Parathyroid adenoma (tissue), 2 donors: ENCODE measurements around the gene SIX3.

ENCODE experiments used
- H2AFZ ChIP-seq: fragments of 300-600 bp; sonication (generic); one replicate; pipeline ENCODE4 v1.7.0; 2017; ENCODE audit warnings: antibody characterized with exemption, mild to moderate bottlenecking
- H3K27ac ChIP-seq: fragments of 300-600 bp; sonication (generic); one replicate; pipeline ENCODE4 v1.7.0; 2017
- H3K27me3 ChIP-seq: fragments of 300-600 bp; sonication (generic); one replicate; pipeline ENCODE4 v1.7.0; 2017; ENCODE audit warnings: low read length; ENCODE audit not compliant: control insufficient read depth, insufficient read depth
- H3K36me3 ChIP-seq: fragments of 300-600 bp; sonication (generic); one replicate; pipeline ENCODE4 v1.7.0; 2017; ENCODE audit warnings: low read length; ENCODE audit not compliant: control insufficient read depth, insufficient read depth
- H3K4me1 ChIP-seq: fragments of 300-600 bp; sonication (generic); one replicate; pipeline ENCODE4 v1.7.0; 2017; ENCODE audit warnings: control low read depth
- H3K4me2 ChIP-seq: fragments of 300-600 bp; sonication (generic); one replicate; pipeline ENCODE4 v1.7.0; 2017; ENCODE audit warnings: low read length
- H3K4me3 ChIP-seq: fragments of 300-600 bp; sonication (generic); one replicate; pipeline ENCODE4 v1.7.0; 2017; ENCODE audit warnings: low read depth, low read length
- H3K79me2 ChIP-seq: fragments of 300-600 bp; sonication (generic); one replicate; pipeline ENCODE4 v1.7.0; 2017; ENCODE audit warnings: control low read depth
- H3K9ac ChIP-seq: fragments of 300-600 bp; sonication (generic); one replicate; pipeline ENCODE4 v1.7.0; 2017; ENCODE audit warnings: mild to moderate bottlenecking
- H3K9me3 ChIP-seq: fragments of 300-600 bp; sonication (generic); one replicate; pipeline ENCODE4 v1.7.0; 2017; ENCODE audit warnings: low read length; ENCODE audit not compliant: control insufficient read depth
- CTCF ChIP-seq: fragments of 300-600 bp; sonication (generic); IDR thresholded peaks from one replicate; pipeline ENCODE4 v1.7.0; 2017; ENCODE audit warnings: antibody characterized with exemption, mild to moderate bottlenecking
- donor health status: primary hyperparathyroidism.

SIX3 gene

DNA sequence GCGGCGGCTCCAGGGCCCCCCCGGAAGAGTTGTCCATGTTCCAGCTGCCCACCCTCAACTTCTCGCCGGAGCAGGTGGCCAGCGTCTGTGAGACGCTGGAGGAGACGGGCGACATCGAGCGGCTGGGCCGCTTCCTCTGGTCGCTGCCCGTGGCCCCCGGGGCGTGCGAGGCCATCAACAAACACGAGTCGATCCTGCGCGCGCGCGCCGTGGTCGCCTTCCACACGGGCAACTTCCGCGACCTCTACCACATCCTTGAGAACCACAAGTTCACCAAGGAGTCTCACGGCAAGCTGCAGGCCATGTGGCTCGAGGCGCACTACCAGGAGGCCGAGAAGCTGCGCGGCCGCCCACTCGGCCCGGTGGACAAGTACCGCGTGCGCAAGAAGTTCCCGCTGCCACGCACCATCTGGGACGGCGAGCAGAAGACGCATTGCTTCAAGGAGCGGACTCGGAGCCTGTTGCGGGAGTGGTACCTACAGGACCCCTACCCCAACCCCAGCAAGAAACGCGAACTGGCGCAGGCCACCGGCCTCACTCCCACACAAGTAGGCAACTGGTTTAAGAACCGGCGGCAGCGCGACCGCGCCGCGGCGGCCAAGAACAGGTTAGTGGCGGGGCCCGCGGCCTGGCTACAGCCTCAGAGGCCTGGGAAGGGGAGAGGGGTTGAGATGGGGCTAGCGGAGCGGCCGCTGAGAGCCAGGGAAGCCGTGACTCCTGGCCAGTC, 965 bp downstream of the SIX3 start:
- no peak for TF ChIP-seq CTCF
- no peaks in the 10 kb centered on the region for H3K79me2 ChIP-seq
- H2AFZ ChIP-seq, result peak overlapping the region; percentile 39
- H3K4me2 ChIP-seq, result peak overlapping the region; percentile 44
- H3K36me3 ChIP-seq, result no peaks in the 10 kb centered on the region
- H3K27me3 ChIP-seq, result peaks cover 25% of the 10 kb centered on the region
- no peaks in the 10 kb centered on the region for H3K9me3 ChIP-seq
- H3K9ac ChIP-seq, result no peak overlapping the region
- no peak overlapping the region for H3K27ac ChIP-seq
- H3K4me1 ChIP-seq, result peaks cover 3% of the 10 kb centered on the region
- peak overlapping the region; percentile 11 for H3K4me3 ChIP-seq

DNA sequence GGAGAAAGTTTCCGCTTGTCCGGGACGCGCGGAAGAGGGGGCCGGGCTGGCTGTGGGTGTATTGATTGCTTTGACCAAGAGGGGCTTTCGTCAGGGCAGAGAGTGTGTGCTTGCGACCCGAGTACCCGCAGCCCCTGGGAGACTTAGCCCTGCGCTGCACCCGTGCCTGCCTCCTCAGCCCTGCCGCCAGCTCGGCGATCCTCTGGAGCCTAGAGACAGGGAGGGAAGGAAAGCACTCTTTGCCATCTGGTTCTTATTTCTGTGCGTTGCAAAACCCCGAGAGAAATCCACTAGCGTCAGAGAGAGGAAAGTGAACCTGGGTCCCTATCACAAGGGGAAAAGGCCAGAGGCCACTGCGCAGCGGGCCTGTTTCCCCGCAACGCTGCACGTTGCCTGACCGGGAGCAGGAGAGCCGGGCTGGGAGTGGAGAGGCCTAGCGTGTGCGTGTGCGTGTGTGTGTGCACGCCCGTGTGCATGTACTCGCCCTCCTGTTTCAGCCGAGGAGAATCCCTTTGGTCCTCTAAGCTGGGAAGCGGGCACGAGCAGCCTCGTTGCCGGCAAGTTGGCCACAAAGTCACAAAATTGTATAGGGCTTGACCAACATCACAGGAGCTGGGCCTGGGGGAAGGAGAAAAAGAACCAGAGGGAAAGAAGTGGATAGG, 1.7 kb downstream of the SIX3 start:
- no peaks in the 10 kb centered on the region for H3K9me3 ChIP-seq
- no peaks in the 10 kb centered on the region for H3K36me3 ChIP-seq
- TF ChIP-seq CTCF, result no peak
- H3K4me3 ChIP-seq, result peak overlapping the region; percentile 2
- peaks cover 3% of the 10 kb centered on the region for H3K4me1 ChIP-seq
- peak overlapping the region; percentile 44 for H3K4me2 ChIP-seq
- H3K79me2 ChIP-seq, result no peaks in the 10 kb centered on the region
- no peak overlapping the region for H2AFZ ChIP-seq
- no peak overlapping the region for H3K27ac ChIP-seq
- H3K9ac ChIP-seq, result no peak overlapping the region
- peaks cover 19% of the 10 kb centered on the region for H3K27me3 ChIP-seq

- peaks cover 19% of the 10 kb centered on the region for H3K27me3 ChIP-seq
- H3K36me3 ChIP-seq, result no peaks in the 10 kb centered on the region
- H3K79me2 ChIP-seq, result no peaks in the 10 kb centered on the region
- peaks cover 3% of the 10 kb centered on the region for H3K4me1 ChIP-seq
- peak overlapping the region; percentile 5 for H3K4me3 ChIP-seq
- H3K27ac ChIP-seq, result no peak overlapping the region
- H3K9me3 ChIP-seq, result no peaks in the 10 kb centered on the region
- no peak overlapping the region for H2AFZ ChIP-seq
- TF ChIP-seq CTCF, result no peak
- no peak overlapping the region for H3K9ac ChIP-seq
- no peak overlapping the region for H3K4me2 ChIP-seq
These were observed 2.2 kb downstream of the SIX3 start for GRCh38 chr2:44943693-44944101.

DNA sequence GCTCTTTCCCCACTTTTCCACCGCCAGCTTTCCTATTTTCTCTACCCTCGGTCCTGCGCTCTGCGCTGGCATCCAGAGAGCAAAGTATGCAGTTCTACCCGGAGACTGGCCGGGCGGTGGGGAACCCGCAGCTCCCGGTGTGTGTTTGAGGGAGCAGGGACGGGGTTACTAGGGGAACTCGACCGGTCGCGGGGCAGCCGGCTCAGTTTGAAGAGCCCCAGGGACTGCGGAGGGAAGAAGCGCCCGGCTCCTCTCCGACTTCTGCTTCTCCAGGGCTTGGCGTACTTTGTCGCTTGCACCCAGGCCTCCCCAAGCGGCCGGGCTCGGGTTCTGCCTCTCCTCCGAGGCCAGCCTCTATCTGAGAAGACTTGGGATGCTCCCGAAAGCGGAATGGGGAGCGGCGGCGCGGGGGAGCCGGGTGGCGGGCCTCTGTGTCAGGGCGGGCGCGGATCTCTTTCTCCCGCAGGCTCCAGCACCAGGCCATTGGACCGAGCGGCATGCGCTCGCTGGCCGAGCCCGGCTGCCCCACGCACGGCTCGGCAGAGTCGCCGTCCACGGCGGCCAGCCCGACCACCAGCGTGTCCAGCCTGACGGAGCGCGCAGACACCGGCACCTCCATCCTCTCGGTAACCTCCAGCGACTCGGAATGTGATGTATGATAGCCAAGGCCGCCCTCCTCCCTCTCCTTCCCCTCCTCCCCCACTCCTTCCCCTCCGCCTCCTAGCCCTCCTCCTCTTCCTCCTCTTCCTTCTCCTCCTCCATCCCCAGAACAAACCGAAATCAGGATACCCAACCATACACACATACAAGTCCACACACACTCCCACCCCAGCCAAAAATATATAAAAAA, 2.8 kb downstream of the SIX3 start:
- Histone ChIP-seq H3K27ac (no peak overlapping the region), H3K27me3 (peaks cover 19% of the 10 kb centered on the region), H3K9ac (no peak overlapping the region), H3K4me3 (peak overlapping the region; percentile 5), H3K36me3 (no peaks in the 10 kb centered on the region), H3K4me1 (peaks cover 3% of the 10 kb centered on the region), H3K4me2 (peak overlapping the region; percentile 26), H3K79me2 (no peaks in the 10 kb centered on the region), H3K9me3 (no peaks in the 10 kb centered on the region), H2AFZ (no peak overlapping the region)
- TF ChIP-seq CTCF, result no peak
